Endometrial microvascular endothelial cells (primary cell): Measurements from ENCODE around the gene IL12A. TPM values are rescaled to one million over a fixed set of nuclear protein-coding genes. Genes with fewer than 3 reads are reported as not detected.

Experiments
- in situ Hi-C: cut with HindIII; loops from 2 replicates; pipeline ENCODE4 v1.10.0; 2017; ENCODE audit warnings: low sequenced_read_pairs, low pct_unique_long_range_greater_than_20kb; ENCODE audit errors: inconsistent ontology term
- total RNA-seq: library from RNA; depleted of rRNA; stranded (reverse); fragments of >200 nt; gene quantifications from one replicate; pipeline ENCODE4 v1.2.3, GENCODE V29; 2015; ENCODE audit errors: inconsistent ontology term

Gene IL12A
- total RNA-seq, 1 donor from 2014 or later = 6.9 TPM

DNA sequence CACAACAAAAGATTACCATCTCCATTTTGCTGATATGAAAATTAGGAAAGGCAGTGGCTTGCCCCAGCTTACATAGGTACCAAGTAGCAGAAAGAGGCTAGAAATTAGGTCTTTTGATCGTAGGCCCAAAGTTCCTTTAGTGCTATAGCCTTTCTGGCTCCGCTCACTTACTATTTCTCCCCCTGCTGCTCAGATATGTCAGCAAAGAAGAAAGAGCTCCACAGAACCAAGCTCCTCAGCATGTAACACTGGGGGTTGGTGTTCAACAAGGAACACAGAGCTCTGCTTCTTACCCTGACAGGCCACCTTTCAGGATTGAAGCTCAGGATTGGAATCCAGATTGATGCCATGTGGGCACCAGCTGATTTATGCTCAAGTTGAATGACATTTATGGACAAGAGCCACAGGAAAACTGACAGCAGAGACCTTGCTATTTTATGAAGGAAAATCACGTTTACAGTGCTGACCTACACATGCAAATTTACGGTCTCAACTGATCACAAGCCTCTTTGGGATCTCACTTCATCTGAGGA is 6.1 kb upstream of the IL12A start:
- in situ Hi-C loops = no loop called here

DNA sequence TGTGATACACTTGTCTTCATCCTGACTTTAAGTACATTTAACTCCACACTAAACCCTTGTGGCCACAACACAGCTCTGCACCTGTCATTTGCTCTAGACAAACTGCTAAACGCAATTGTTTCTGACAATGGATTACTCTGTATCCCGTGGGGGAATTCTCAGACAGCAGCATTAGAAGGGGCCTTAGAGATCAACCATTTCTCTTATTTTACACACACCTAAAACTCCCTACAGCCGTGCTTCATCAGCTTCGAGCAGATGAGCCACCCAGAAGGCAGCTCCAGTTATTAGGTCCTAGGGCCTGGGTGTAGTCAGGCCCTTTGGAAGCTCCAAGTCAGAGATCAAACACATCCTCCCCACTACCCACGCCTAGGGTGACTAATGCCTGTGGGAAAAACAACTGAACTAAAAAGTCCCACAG is 1.3 kb upstream of the IL12A start:
- in situ Hi-C loops = no loop called here

DNA sequence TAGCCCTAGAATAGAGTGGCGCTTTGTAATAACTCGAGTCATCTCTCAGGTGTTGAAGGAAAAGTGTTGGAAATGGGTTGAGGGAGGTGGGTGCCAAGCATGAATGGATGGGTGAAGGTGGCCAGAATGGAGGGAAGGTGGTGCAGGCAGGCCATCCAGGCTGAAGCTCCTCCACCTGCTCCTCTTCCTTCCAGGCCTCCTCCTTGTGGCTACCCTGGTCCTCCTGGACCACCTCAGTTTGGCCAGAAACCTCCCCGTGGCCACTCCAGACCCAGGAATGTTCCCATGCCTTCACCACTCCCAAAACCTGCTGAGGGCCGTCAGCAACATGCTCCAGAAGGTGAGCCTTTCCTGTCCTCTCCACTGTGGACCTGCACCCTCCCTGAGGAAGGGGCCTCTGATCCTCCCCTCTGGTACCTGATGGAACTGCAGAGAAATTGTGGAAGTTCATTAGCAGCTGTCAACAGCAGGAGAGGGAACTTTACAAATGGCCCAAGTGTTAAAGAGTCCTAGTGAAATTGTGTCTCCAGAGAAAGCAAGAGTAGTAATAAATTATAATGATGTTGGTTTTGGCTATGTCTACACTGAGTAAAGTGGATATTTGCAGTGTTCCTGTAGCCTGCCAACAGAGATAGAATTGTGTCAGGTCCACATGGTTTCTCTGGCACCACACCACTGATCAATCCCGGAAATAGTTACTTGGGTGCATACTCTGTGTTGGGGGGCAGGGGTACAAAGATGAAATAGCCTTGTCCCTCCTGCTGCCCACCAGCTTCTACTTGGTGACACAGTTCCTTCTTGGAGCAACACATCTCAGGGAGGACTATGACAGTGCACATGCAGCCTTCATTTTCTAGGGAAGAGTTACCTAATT is 1.6 kb downstream of the IL12A start:
- in situ Hi-C loops = loop anchor here (5.0 kb wide), 1 partner anchor 98 kb away; no protein-coding TSS in a partner anchor

DNA sequence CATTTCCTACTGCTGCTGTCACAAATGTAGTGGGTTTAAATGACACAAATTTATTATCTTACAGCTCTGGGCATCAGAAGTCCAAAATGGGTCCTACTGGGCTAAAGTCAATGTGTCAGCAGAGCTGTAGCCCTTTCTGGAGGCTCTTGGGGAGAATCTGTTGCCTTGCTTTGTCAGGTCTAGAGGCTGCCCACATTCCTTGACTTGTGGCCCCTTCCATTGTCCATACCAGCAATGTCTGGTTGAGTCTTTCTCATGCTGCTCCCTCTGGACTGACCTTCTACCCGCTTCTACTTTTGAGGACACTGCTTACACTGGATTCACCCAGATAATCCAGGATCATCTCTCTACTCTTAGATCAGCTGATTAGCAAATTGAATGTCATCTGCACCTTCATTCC is 3.0 kb downstream of the IL12A start:
- in situ Hi-C loops = loop anchor here (5.0 kb wide), 1 partner anchor 99 kb away; no protein-coding TSS in a partner anchor

DNA sequence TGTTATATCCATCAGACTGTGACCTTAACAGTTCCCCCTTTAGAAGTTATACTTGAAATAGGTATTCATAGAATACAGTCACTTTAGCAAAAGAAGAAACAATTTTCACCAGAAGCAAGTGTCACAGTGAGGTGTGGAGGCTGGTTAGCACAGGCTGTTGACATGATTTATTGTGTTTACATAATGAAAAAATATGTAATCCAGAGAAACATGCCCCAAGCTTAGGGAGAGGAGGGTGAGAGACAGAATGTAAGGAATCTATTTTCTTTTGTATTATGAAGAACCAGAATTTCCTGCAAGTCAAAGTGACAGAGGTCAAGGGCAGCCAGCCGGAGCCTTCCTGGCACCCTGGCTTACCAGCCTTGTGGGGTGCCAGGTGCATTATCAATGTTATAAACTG is 4.0 kb downstream of the IL12A start:
- in situ Hi-C loops = loop anchor here (5.0 kb wide), 1 partner anchor 100 kb away; no protein-coding TSS in a partner anchor

DNA sequence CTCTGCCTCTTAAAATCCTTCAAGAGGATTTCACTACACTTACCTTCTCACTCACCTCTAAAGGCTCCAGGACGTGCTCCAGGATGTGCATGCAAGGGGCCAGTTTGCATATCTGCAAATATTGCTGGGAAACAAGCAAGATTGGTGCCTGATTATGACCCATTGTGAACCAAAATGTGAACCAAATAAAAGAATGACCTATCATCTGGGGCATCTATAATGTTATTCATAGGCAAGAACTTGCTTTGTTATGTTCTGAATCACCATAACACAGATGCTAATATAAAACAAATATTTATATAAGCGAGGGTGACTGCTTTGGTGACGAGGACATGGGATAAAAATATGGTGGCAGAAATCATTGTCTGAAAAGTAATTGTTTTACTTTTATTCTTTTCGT is 5.5 kb downstream of the IL12A start:
- in situ Hi-C loops = loop anchor here (5.0 kb wide), 1 partner anchor 102 kb away; no protein-coding TSS in a partner anchor

DNA sequence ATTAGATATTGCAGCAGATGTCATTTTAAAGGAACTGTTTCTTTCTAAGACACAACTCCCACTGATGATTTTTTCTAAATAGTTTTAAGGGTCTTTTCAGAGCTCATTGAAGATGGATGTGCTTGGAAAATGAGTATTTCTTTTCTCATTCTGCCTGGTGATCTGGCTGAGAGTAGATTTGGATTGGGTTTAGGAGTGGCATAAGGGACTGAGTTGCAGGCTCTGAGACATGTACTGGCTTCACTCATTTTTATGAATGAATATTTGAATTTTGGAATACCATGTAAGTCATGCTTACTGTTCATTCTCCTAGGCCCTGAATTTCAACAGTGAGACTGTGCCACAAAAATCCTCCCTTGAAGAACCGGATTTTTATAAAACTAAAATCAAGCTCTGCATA is 6.5 kb downstream of the IL12A start:
- in situ Hi-C loops = no loop called here

DNA sequence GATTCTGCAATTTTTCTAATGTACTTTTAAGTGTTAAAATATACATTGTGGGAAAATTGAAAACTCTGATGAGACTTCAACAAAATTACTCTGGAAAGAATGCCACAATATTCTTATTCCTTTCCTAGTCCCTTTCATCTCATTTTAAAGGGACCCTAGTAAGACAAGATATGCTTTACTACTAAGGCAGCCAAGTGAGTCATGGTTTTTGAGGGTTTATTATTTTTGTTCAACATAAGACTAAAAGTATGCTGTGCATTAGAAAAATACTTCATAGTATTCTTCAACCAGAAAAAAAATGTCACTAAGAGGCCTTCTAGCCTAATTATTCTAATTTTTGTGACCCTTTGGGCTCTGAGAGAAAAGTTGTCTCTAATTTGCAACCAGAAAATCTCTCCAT is 7.4 kb downstream of the IL12A start:
- in situ Hi-C loops = no loop called here

DNA sequence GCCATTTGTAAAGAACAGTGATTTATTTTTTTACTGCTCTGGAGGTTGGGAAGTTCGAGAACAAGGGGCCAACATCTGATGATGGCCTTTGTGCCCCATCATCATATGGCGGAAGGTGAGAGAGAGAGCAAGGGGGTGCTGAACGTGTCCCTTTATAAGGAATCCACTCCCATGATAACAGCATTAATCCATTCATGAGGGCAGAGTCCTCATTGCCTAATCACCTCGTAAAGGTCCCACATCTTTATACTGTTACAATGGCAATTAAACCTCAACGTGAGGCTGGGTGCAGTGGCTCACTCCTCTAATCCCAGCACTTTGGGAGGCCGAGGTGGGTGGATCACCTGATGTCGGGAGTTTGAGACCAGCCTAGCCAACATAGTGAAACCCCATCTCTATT is 8.3 kb downstream of the IL12A start:
- in situ Hi-C loops = no loop called here

DNA sequence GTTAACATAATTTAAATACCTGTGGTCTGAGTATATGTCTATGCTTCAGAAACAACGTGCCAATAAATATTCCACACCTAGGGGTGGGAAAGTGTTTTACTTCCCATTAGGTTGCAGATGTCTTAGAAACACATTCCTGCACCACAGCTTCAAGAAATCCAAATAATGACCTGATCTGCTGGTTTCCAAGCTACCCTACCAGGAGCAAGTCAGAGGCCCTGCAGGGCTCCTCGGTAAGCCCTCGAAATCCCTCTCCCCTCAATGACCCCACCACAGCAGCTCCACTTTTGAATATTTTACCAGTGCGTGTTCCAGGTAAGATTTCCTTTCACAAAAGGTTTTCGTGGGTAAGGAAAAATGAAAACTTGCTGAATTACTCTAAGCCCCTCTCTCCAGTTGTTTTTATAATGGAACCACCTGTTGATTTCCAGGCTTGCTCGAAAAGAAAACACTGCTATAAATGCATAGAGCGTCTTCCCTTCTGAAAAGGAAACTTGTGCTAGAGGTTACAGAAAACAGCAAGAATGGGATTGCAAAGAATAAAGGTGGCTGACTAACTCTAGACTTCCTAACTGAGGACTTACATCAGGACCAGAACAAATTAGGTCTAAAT is 12.6 kb downstream of the IL12A start:
- in situ Hi-C loops = no loop called here

DNA sequence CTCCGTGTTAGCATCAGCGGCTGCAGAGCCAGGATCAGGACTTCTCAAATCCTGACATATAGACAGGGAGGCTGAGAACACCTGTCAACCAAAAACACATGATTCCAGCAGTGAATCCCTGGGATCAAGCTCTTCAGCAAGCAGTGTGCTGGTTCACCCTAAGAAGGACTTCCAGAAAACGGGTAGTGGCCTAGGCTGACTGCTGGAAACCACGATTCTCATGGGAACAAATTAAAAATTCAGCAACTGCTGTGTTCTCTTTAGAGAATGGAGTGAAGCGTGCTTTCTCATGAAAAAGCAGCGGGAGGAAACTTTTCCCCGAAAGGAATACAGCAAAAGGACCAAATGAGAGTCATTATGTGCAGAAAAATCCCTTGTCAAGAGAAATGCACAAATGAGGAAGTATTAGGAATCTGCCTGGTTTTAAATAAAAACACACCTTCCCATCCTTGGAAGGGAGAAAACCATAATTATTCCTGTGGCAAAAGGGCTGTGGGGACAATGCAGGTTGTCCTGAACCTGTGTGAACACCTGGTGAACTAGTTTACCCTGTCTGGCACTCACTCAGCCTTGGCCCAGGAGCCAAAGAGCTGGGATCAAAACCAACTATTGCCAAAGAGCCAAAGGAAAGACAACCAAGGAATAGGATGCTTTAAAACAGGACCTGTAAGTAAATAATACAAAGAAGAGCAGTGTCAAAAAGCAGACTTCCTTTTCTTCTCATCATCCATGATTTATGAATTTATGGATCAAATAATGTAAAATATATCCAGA is 13.4 kb downstream of the IL12A start:
- in situ Hi-C loops = no loop called here

DNA sequence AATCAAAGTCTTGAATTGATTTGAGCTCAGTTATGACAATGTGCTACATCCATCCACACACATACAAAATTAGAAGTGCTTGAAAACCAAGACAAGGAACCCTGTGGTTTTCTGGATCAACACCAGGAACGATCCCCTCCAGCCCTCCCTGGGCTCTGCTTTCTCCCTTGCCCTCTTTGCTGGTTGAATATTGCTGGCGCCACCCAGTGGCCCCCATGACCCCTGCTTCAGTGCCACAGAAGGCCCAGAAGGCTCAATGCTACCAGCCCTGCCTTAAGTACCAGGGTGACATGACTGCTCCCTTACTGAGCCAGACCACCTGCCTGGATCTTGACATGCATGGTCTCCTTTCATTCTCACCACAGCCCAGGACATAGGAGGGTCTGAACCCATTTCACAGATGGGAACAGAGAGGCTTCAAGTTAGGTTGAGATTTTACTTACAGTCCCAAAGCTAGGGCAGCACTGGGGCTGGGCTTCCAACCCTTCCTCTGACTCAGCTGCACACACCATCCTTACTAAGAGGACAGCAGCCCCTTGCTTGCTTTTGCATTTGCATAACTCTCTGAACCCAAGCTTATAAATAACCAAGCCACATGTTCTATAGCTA is 15.0 kb downstream of the IL12A start:
- in situ Hi-C loops = no loop called here

DNA sequence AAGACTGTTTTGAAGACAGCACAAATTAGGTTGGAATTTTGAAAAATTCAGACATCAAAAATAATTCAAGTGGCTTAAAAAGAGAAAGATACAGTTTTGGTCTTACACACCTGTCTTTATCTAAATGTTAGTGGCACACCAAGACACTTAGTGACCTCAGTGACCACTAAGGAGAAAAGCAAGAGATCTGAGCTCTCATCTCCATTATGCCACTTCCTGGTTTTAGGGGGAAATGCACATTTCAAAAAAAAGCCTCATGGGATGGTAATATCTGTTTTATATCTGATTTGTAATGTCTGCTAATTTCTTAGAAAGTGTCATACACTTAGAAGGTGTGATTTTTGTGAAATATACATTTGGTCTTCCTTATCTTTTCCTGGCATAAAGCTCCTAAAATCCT is 16.4 kb downstream of the IL12A start:
- in situ Hi-C loops = no loop called here

DNA sequence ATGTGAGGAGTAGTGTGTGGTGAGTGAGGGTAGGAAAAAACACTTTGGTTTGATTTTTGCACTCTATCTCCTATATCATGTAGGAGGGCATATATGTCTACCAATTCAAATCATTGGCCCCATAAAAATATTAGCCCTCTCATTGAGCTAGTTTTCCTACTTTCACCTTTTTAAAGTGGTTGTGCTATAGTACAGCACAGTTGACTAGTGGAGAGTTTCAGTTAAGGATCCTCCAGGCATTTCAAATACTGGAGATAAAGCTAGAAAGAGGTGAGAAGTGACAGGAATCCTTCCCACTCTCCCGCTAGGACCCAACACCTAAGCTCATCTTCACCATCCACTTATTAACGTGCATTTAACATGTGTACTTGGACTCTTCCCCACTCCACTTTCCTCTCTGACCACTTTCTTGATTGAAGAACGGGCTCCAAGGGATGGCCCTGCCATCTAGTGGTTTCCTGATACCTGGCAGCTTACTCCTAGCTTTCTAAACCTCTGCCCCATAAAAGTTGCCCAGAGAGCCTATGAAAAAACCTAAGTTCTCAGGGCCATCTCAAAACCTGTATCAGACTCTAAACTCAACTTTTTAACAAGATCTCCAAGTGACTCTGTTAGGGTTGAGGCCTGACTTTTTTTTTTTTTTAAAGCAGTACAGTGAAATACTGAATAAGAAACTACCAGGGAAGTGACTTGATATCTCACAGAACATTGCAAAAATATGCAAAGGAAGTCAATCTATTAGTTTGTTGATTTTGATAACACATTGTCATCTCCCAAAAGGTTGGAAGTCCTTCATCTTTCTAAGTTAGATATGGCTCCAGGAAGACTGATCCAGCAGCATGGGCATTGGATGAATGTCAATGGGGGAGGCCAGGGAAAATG is 17.9 kb downstream of the IL12A start:
- in situ Hi-C loops = no loop called here

DNA sequence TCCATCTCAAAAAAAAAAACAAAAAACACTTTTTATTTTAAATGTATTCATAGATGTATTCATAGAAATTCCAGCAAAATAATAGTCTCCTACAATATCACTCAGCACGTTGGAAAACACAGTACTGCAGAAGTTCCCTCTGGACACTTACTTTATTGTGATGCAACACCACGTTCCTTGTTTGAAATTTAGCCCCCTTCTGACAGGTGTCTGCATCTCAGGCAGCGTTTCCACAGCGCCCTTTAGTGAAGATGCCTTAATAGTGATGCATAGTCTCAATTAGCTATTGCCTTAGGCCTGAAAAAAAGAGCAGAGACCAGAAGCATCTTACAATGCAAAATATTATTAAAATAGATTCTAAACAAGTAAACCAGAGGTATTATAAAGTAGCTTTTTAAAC is 20.3 kb downstream of the IL12A start:
- in situ Hi-C loops = no loop called here

DNA sequence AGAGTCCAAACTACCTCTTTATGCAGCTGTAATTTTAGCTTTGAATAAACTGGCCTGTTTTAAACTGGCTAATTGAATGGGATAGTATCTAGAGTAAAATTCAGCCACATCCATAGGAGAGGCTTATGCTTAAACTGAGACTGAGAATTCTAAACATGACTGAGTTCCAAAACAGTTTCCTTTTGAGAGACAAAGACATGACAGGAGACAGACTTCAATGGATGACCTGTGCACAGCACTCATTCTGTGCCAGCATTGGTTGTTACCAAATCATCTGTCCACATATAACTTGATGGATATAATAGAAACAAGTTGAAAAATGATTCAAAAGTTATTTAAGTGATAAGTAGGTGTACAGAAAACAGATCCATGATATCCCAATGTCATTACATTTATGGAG is 20.9 kb downstream of the IL12A start:
- in situ Hi-C loops = no loop called here

DNA sequence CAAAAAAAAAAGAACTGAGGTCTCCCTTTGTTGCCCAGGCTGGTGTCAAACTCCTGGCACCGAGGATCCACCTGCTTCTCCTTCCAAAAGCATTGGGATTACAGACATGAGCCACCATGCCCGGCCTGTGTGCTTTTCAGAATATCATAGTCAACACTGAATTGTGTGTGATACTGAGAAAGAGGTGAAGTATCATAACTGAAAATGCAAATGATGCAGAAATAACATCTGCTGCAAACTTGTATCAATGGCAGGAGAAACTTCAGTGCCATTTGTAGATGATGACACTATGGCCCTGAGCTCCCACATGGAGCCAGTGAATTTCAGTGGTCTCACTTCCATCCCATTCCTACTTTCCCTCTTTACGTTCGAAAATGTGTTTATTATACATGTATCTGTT is 21.9 kb downstream of the IL12A start:
- in situ Hi-C loops = no loop called here

DNA sequence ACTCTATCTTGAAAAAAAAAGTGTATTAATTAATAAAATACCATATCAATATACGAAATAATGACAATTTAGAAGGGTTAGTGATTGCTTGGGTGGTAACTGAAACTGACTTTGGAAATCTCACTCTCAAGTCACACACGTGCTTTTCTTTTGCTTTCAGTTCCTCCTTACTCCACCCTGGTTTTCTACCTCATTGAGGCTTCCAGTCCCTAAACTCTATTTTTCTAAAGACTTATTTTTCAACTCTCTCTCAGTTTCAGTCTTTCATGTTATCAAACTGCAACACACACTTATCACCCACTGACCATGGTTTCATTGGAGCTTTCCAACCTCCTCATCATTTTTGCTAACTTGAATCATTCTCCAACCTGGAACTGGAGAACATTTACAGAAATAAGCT is 23.5 kb downstream of the IL12A start:
- in situ Hi-C loops = no loop called here
